Measurements from ENCODE around the gene AHI1. TPM values are rescaled to one million over a fixed set of nuclear protein-coding genes. Genes with fewer than 3 reads are reported as not detected.

AHI1 gene
- total RNA-seq, 1 experiment from 2014 or later = 26.5 TPM

DNA sequence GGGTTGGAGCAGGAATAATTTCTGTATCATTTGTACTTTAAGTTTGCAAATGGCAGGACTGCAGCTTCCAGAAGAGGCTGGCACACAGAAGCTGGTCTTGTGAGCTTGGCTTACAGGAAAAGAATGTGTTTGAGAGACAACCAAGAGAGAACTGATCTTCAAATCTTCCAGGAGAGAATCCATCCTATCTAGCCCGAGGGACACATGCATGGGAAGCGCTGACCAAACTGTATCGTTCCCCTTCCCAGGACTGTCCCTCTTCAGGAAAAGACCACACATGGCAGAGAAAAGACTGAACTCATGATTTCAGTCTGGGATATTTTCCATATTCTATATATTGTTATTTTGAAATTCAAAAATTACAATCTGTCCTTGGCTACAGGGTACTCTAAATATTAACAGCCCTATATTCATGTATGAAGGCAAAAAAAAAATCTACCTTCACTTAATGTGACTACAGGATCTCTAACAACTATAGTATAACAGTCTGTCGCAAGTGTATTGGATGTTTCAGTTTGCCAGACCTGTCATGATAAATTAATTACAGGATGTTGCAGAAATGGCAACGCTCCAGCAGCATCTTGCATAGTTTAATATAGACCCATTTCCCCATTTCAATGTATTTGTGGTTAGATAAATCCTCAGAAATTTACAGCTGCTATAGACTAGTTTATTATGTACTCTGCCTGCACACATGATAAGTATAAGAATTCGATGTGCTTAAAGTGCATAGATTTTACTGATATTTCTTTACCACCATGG lies 217.0 kb downstream of the AHI1 start:
- POLR2A ChIA-PET = interaction anchor here (1.5 kb wide), 1 partner anchor 10 kb away, joined by 8 read pairs; no protein-coding TSS in a partner anchor
- H3K4me3 Mint-ChIP-seq (ENCODE audit: unreplicated experiment) = no peak overlapping the region
- intact Hi-C loops (cut with micrococcal nuclease) = no loop called here
- no peak overlapping the region for H3K27ac Mint-ChIP-seq (ENCODE audit: low read depth, unreplicated experiment)
- TF ChIP-seq, protein P1, sequence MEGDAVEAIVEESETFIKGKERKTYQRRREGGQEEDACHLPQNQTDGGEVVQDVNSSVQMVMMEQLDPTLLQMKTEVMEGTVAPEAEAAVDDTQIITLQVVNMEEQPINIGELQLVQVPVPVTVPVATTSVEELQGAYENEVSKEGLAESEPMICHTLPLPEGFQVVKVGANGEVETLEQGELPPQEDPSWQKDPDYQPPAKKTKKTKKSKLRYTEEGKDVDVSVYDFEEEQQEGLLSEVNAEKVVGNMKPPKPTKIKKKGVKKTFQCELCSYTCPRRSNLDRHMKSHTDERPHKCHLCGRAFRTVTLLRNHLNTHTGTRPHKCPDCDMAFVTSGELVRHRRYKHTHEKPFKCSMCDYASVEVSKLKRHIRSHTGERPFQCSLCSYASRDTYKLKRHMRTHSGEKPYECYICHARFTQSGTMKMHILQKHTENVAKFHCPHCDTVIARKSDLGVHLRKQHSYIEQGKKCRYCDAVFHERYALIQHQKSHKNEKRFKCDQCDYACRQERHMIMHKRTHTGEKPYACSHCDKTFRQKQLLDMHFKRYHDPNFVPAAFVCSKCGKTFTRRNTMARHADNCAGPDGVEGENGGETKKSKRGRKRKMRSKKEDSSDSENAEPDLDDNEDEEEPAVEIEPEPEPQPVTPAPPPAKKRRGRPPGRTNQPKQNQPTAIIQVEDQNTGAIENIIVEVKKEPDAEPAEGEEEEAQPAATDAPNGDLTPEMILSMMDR (IDR thresholded peaks at IDR 0.05; ENCODE audit: unreplicated experiment) = no peak
- no peaks in the 10 kb centered on the region for H3K36me3 Mint-ChIP-seq (ENCODE audit: insufficient read depth, unreplicated experiment)
- H3K27me3 Mint-ChIP-seq (ENCODE audit: insufficient read depth, unreplicated experiment) = no peaks in the 10 kb centered on the region
- no peaks in the 10 kb centered on the region for H3K4me1 Mint-ChIP-seq (ENCODE audit: insufficient read depth, unreplicated experiment)
- no peaks in the 10 kb centered on the region for H3K9me3 Mint-ChIP-seq (ENCODE audit: unreplicated experiment)
- DNase-seq (ENCODE audit: unreplicated experiment) = peak; percentile 70
- CTCF ChIA-PET = interaction anchor here (0.6 to 0.9 kb wide), 3 partner anchors 9 to 222 kb away, joined by 3 read pairs; no protein-coding TSS in a partner anchor
- BruUV-seq (replicated peaks) = no TSS peak

- intact Hi-C loops (cut with micrococcal nuclease) = no loop called here
- Mint-ChIP-seq H3K27me3 (ENCODE audit: insufficient read depth, unreplicated experiment) (peaks cover 11% of the 10 kb centered on the region), H3K4me3 (ENCODE audit: unreplicated experiment) (no peak overlapping the region), H3K4me1 (ENCODE audit: insufficient read depth, unreplicated experiment) (peaks cover 5% of the 10 kb centered on the region), H3K27ac (ENCODE audit: low read depth, unreplicated experiment) (no peak overlapping the region), H3K36me3 (ENCODE audit: insufficient read depth, unreplicated experiment) (no peaks in the 10 kb centered on the region), H3K9me3 (ENCODE audit: unreplicated experiment) (no peaks in the 10 kb centered on the region)
- POLR2A ChIA-PET = no interaction called here
- DNase-seq (ENCODE audit: unreplicated experiment) = no peak
- no TSS peak for BruUV-seq (replicated peaks)
- CTCF ChIA-PET = interaction anchor here (0.9 kb wide), 1 partner anchor 12 kb away, joined by 5 read pairs; no protein-coding TSS in a partner anchor
- TF ChIP-seq, protein P1 (IDR thresholded peaks at IDR 0.05; ENCODE audit: unreplicated experiment) = no peak
Measured at GRCh38 chr6:135277422-135277821, 220.1 kb downstream of the AHI1 start.

DNA sequence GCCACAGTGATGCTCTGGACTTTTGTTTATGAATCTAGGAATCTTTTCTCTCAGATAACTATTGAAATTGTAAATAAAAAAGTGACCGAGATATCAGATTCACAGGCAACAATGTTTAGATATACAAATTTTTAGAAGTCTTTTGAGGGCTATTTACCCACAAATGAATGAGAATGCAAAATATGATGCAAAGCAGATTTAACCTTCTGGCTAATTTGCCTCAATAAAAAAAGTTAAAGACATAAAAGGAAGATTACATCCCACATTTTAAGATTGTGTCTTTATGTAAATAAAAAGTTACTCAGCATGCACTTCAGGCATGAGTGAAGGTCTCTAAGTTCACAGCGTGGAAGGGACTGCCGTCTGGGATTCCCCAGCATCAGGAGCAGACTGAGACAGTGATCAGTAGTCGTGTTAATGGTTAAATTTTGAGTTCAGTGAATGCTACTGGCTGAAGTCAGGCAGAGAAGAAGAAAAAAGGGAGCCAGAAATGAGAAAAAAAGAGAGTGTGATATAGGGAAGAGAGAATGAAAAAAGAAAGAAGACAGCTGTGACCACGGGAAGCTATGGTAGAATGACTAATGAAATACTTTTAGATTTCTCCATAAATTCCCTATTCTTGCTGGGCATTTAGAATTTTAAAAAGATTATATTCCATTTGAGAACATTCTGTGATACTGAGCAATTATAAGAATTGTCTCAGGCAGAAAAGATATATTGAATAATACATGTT lies 222.8 kb downstream of the AHI1 start:
- H3K27me3 Mint-ChIP-seq (ENCODE audit: insufficient read depth, unreplicated experiment) = peaks cover 11% of the 10 kb centered on the region
- ChIA-PET POLR2A (interaction anchor here (1.2 kb wide), 1 partner anchor 16 kb away, joined by 3 read pairs; no protein-coding TSS in a partner anchor), CTCF (no interaction called here)
- H3K36me3 Mint-ChIP-seq (ENCODE audit: insufficient read depth, unreplicated experiment) = no peaks in the 10 kb centered on the region
- DNase-seq (ENCODE audit: unreplicated experiment) = no peak
- no peaks in the 10 kb centered on the region for H3K9me3 Mint-ChIP-seq (ENCODE audit: unreplicated experiment)
- no TSS peak for BruUV-seq (replicated peaks)
- TF ChIP-seq, protein P1 (IDR thresholded peaks at IDR 0.05; ENCODE audit: unreplicated experiment) = no peak
- no peak overlapping the region for H3K27ac Mint-ChIP-seq (ENCODE audit: low read depth, unreplicated experiment)
- H3K4me1 Mint-ChIP-seq (ENCODE audit: insufficient read depth, unreplicated experiment) = peaks cover 18% of the 10 kb centered on the region
- no peak overlapping the region for H3K4me3 Mint-ChIP-seq (ENCODE audit: unreplicated experiment)
- intact Hi-C loops (cut with micrococcal nuclease) = no loop called here

GRCh38 chr6:135271626-135272025 lies 225.9 kb downstream of the AHI1 start:
- TF ChIP-seq, protein P1 (IDR thresholded peaks at IDR 0.05; ENCODE audit: unreplicated experiment) = no peak
- CTCF ChIA-PET = interaction anchor here (1.0 kb wide), 1 partner anchor 10 kb away, joined by 3 read pairs; no protein-coding TSS in a partner anchor
- peaks cover 18% of the 10 kb centered on the region for H3K4me1 Mint-ChIP-seq (ENCODE audit: insufficient read depth, unreplicated experiment)
- H3K9me3 Mint-ChIP-seq (ENCODE audit: unreplicated experiment) = no peaks in the 10 kb centered on the region
- no peak overlapping the region for H3K27ac Mint-ChIP-seq (ENCODE audit: low read depth, unreplicated experiment)
- BruUV-seq (replicated peaks) = no TSS peak
- H3K27me3 Mint-ChIP-seq (ENCODE audit: insufficient read depth, unreplicated experiment) = peaks cover 11% of the 10 kb centered on the region
- no peak for DNase-seq (ENCODE audit: unreplicated experiment)
- POLR2A ChIA-PET = interaction anchor here (1.0 to 1.3 kb wide), 3 partner anchors 11 to 137 kb away, joined by 3 to 4 read pairs (median 3); no protein-coding TSS in a partner anchor
- intact Hi-C loops (cut with micrococcal nuclease) = no loop called here
- no peaks in the 10 kb centered on the region for H3K36me3 Mint-ChIP-seq (ENCODE audit: insufficient read depth, unreplicated experiment)
- H3K4me3 Mint-ChIP-seq (ENCODE audit: unreplicated experiment) = no peak overlapping the region
